SKM-1 treated with dmso at 0.1 percent for 144 hours (cell line): ENCODE measurements around the gene FOXQ1.
"Not testable (repeated sequence)": the region's sequence is repeated elsewhere in the genome, so short reads cannot be mapped to it uniquely, and the experiment has no call there.

ENCODE experiments used
- DNase-seq: peaks from one replicate; lab custom pipeline; 2025; ENCODE audit not compliant: unreplicated experiment; lab: John Stamatoyannopoulos, UW

Gene FOXQ1

GRCh38 chr6:1355068-1355467 lies 43.2 kb downstream of the FOXQ1 start:
- DNase-seq: not testable (repeated sequence)

DNA sequence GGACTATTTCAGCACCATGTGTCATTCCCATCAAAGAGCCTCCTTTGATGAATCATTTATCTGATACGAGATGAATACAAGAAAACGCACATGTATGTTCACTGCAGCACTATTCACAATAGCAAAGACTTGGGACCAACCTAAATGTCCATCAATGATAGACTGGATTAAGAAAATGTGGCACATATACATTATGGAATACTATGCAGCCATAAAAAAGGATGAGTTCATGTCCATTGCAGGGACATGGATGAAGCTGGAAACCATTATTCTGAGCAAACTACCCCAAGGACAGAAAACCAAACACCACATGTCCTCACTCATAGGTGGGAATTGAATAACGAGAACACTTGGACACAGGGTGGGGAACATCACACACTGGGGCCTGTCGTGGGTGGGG lies 49.8 kb downstream of the FOXQ1 start:
- DNase-seq: not testable (repeated sequence)

DNA sequence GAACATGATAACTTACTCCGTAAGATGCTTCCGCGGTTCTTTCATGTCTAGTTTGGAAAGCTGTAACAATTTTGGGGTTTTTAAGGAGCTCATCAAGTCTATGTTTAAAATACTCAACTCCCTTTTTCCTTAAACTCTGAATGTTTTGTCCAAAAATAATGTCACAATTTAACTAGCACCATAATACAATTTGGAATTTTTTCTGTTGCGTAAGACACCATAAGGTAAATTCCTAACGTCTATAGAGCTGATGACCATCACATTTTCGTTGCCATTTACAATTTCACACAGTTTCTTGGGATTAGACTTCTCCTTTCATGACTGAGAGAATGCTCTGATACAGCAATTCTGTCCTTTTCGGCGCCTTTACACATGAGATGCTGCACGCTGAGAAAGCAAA lies 50.7 kb downstream of the FOXQ1 start:
- no peak for DNase-seq

GRCh38 chr6:1363298-1363697 lies 51.4 kb downstream of the FOXQ1 start:
- no peak for DNase-seq

DNA sequence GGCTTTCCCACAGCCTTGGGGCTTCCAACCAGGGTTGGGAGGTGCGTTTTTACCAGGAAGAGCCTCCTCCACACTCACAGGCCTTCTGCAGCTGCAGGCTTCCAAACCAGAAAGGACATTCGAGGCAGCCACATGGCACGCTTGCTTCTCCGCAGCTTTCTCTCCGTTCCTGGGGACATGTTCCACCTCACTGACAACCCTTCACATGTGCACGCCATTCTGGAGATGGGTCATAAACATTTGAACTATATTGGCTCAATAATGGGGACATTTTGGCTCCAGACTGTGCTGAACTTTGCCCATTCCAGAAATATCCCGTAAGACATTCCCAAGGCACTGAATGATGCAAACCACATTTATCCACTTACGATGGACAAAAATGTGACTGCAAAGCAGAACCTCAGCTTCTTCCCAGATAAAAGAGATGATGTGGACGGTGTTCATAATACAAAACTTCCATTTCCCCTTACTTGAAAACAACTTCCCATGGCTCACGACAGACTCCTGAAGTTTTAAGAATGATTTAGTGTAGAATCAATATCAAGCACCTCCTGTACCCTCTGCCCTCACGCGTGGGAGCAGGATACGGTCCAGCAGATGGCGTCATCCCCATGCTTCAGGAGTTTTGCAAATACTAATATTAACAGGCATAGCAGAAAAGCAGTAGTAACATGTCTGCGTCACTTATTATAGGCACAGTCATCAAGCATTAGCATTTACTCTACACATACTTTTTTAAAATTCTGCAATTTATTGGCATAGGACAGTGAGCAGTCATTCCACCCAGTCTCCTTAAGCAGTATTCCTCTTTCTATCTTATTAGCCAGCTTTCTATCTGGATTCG lies 52.1 kb downstream of the FOXQ1 start:
- no peak for DNase-seq
